ENCODE data around the gene EED.

The EED gene

GRCh38 chr11:86230921-86231434 lies 13.6 kb upstream of the EED start:
- Mint-ChIP-seq H3K27ac (peak overlapping the region; percentile 55), H3K9me3 (no peaks in the 10 kb centered on the region), H3K4me3 (peak overlapping the region; percentile 7), H3K4me1 (peaks cover 46% of the 10 kb centered on the region), H3K36me3 (peaks cover 6% of the 10 kb centered on the region)
- no peak for DNase-seq (ENCODE audit: low spot score in 2 of 2)
- ATAC-seq = peak; percentile 60

- no peak overlapping the region for H3K4me3 Mint-ChIP-seq
- H3K4me1 Mint-ChIP-seq = peaks cover 37% of the 10 kb centered on the region
- ATAC-seq (no peak), DNase-seq (ENCODE audit: low spot score in 2 of 2) (no peak)
- H3K36me3 Mint-ChIP-seq = peaks cover 6% of the 10 kb centered on the region
- no peaks in the 10 kb centered on the region for H3K9me3 Mint-ChIP-seq
- H3K27ac Mint-ChIP-seq = no peak overlapping the region
Measured at GRCh38 chr11:86232556-86232955, 12.0 kb upstream of the EED start.

- Mint-ChIP-seq H3K36me3 (no peaks in the 10 kb centered on the region), H3K4me1 (peaks cover 15% of the 10 kb centered on the region), H3K9me3 (no peaks in the 10 kb centered on the region), H3K4me3 (no peak overlapping the region), H3K27ac (no peak overlapping the region)
- ATAC-seq (no peak), DNase-seq (ENCODE audit: low spot score in 2 of 2) (no peak)
Measured at GRCh38 chr11:86234831-86235461, 9.6 kb upstream of the EED start.

- no peaks in the 10 kb centered on the region for H3K9me3 Mint-ChIP-seq
- H3K27ac Mint-ChIP-seq = no peak overlapping the region
- H3K4me3 Mint-ChIP-seq = no peak overlapping the region
- H3K4me1 Mint-ChIP-seq = peaks cover 9% of the 10 kb centered on the region
- ATAC-seq (no peak), DNase-seq (ENCODE audit: low spot score in 2 of 2) (no peak)
- no peaks in the 10 kb centered on the region for H3K36me3 Mint-ChIP-seq
Measured at GRCh38 chr11:86237267-86237804, 7.2 kb upstream of the EED start.

DNA sequence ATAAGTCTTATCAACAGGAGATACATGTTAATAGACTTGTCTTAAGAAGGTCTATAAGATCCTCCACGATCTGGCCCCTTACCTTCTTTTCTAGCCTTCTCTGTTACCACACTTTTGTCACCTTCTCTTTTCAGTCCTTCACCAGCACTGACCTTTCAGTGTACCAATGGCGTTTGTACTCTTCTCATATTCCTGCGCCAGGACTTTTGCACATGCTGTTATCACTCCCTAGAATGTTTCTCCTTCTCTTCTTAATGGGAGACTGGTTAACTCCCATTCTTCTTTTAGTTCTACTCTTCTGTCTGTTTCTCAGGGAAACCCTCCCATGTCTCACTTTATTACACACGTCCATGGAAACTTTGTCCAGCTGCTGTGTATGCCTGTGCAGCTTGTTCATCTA lies 4.4 kb upstream of the EED start:
- H3K36me3 Mint-ChIP-seq = no peaks in the 10 kb centered on the region
- H3K4me1 Mint-ChIP-seq = peaks cover 9% of the 10 kb centered on the region
- DNase-seq (ENCODE audit: low spot score in 2 of 2) = no peak
- no peaks in the 10 kb centered on the region for H3K9me3 Mint-ChIP-seq
- H3K4me3 Mint-ChIP-seq = no peak overlapping the region
- no peak for ATAC-seq
- no peak overlapping the region for H3K27ac Mint-ChIP-seq

DNA sequence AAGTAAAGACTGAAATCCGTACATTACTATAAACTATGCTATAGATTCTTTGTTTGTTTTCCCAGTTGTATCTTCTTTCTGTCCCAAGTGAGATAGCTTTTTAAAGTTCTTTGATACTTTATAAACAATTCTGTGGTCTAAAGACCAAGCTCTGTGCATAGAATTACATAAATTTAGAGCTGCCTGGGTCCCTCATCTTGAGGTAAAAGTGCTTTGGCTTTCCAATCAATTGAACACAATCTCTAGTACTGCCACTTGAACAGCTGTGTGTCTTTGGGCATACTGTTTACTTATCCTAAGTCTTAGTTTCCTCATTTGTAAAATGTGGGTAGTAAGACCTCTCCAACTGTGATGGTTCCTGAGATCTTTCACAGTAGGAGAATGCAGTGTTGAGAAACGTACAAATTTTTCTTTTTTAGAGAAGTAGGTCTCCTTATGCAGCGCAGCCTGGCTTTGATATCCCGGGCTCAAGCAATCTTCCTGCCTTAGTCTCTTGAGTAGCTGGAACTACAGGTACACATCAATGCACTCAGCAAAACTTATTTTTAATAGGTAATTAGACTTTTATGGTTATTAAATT lies 2.5 kb upstream of the EED start:
- no peak for ATAC-seq
- H3K27ac Mint-ChIP-seq = no peak overlapping the region
- H3K4me3 Mint-ChIP-seq = no peak overlapping the region
- no peaks in the 10 kb centered on the region for H3K36me3 Mint-ChIP-seq
- H3K4me1 Mint-ChIP-seq = peaks cover 9% of the 10 kb centered on the region
- no peak for DNase-seq (ENCODE audit: low spot score in 2 of 2)
- no peaks in the 10 kb centered on the region for H3K9me3 Mint-ChIP-seq

DNA sequence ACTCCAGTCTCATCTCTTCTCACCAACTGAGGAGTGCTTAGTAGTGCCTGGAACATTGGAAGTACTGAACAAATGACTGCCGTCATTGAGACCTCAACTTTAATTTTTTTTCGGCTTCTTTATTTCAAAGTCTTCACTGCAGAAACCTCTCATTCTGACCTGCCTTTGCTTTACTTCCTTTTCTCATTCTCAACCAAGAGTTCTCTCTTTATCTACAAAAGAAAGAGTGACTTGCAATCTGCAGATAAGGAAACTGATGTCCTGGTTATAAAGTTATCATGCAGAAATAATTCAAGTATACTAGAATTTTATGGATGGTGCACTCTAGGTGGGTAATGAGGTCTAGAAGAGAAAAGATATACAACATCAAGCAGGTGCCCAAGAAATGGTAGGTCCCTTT lies 1.2 kb upstream of the EED start:
- ATAC-seq = no peak

GRCh38 chr11:86244063-86244521 lies 461 bp upstream of the EED start:
- Mint-ChIP-seq H3K27ac (no peak overlapping the region), H3K4me1 (peaks cover 28% of the 10 kb centered on the region), H3K36me3 (no peaks in the 10 kb centered on the region), H3K4me3 (no peak overlapping the region), H3K9me3 (no peaks in the 10 kb centered on the region)
- DNase-seq (ENCODE audit: low spot score in 2 of 2) (no peak), ATAC-seq (peak; percentile 72)

More for the DNA sequence above, 1.2 kb upstream of the EED start:
- H3K4me1 Mint-ChIP-seq = peaks cover 21% of the 10 kb centered on the region
- H3K27ac Mint-ChIP-seq = no peak overlapping the region
- H3K9me3 Mint-ChIP-seq = no peaks in the 10 kb centered on the region
- no peaks in the 10 kb centered on the region for H3K36me3 Mint-ChIP-seq
- no peak for DNase-seq (ENCODE audit: low spot score in 2 of 2)
- H3K4me3 Mint-ChIP-seq = no peak overlapping the region

DNA sequence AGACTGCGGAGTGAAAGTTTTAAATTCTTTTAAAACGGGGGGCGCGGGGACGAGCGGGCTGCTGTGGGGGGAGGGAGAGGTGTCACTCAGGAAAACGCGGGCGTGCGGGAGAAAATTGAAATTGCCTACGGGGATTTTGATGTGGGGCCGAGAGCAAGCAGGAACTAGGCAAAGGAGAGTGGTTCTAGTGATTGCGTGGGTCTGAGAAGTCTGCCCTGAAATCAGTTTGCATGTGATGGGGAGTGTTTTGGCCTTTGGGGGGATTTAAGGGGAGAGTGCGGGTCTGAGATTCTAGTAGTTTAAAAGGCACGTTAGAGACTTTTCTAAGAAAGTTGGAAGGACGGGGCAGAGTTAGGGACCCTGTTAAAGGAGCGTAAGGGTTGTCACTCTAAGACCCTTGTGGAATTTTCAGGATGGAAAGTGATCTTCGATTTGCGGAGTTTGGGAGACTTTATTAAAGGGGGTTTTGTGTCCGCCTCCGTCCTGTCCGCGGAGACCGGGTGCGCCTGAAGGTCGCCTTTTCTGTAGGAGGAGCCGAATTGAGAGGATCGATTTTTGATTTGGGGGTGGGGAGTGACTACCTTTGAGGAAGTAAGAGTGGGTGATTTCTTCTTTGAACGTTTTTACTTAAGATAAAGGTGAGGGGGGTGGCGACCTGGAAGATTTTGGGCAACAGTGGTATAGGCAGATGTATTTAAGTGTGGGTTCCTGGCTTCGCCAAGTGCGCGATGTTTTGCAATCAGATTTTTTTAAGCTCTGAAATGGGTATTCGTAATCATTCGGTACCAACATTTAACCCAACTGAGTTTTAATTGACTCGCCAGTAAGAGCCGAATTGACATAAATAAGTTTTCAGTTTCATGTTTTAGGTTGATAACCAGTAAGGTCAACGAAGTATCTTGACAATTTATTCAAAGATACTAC lies 1.1 kb downstream of the EED start:
- ATAC-seq = peak; percentile 36
- Mint-ChIP-seq H3K36me3 (no peaks in the 10 kb centered on the region), H3K9me3 (no peaks in the 10 kb centered on the region), H3K4me1 (peaks cover 27% of the 10 kb centered on the region), H3K27ac (no peak overlapping the region), H3K4me3 (no peak overlapping the region)
- DNase-seq (ENCODE audit: low spot score in 2 of 2) = peak in 1 of 2 donors; percentile 74

DNA sequence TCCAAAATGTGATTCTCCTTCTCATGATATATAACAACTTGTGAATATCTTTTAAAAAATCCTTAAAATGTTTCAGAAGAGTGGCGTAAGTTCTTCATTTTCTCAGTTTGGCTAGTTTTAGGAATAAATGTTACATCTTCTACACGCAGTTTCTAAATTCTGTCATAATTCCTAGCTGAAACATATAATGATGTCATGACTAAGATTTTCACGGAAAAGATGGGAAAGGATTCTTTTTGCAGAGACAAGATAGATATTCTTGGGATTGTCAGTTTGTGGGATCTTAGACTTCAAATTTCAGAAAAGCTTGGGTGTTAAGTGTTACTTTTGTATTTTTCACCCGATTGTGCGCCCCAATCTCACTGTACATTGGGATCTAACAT lies 1.7 kb downstream of the EED start:
- Mint-ChIP-seq H3K4me1 (peaks cover 28% of the 10 kb centered on the region), H3K27ac (no peak overlapping the region), H3K9me3 (no peaks in the 10 kb centered on the region), H3K4me3 (no peak overlapping the region), H3K36me3 (no peaks in the 10 kb centered on the region)
- no peak for ATAC-seq
- DNase-seq (ENCODE audit: low spot score in 2 of 2) = no peak

DNA sequence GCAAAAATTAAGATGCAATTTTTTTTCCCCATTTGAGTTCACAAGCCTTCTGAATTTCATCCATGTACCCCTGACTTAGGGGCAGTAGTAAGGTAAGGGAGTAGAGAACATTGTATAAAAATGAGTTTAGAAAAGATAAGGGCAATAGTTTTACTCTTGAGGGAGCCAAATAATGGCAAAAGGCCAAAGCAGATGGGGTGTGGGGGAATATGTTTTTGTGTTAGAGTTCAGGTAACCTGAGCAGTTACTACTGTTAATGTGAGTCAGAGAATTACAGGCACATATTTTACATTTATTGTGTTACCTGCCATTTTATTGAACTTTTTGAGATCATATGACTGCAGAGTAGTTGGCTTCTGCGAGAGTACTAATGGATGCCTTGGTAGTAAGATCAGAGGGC lies 3.1 kb downstream of the EED start:
- ATAC-seq = no peak

GRCh38 chr11:86248609-86249008 lies 4.1 kb downstream of the EED start:
- ATAC-seq (peak; percentile 3), DNase-seq (ENCODE audit: low spot score in 2 of 2) (peak in 1 of 2 donors; percentile 60)
- H3K27ac Mint-ChIP-seq = no peak overlapping the region
- peaks cover 43% of the 10 kb centered on the region for H3K4me1 Mint-ChIP-seq
- no peaks in the 10 kb centered on the region for H3K9me3 Mint-ChIP-seq
- no peaks in the 10 kb centered on the region for H3K36me3 Mint-ChIP-seq
- no peak overlapping the region for H3K4me3 Mint-ChIP-seq

More for the DNA sequence above, 3.1 kb downstream of the EED start:
- H3K4me3 Mint-ChIP-seq = no peak overlapping the region
- H3K27ac Mint-ChIP-seq = no peak overlapping the region
- no peaks in the 10 kb centered on the region for H3K9me3 Mint-ChIP-seq
- no peaks in the 10 kb centered on the region for H3K36me3 Mint-ChIP-seq
- DNase-seq (ENCODE audit: low spot score in 2 of 2) = no peak
- H3K4me1 Mint-ChIP-seq = peaks cover 40% of the 10 kb centered on the region

GRCh38 chr11:86249307-86250098 lies 5.0 kb downstream of the EED start:
- DNase-seq (ENCODE audit: low spot score in 2 of 2) (no peak), ATAC-seq (no peak)
- Mint-ChIP-seq H3K36me3 (no peaks in the 10 kb centered on the region), H3K4me3 (no peak overlapping the region), H3K9me3 (no peaks in the 10 kb centered on the region), H3K27ac (no peak overlapping the region), H3K4me1 (peaks cover 43% of the 10 kb centered on the region)

- Mint-ChIP-seq H3K36me3 (no peaks in the 10 kb centered on the region), H3K4me1 (peaks cover 57% of the 10 kb centered on the region), H3K4me3 (peak overlapping the region; percentile 34), H3K27ac (peak overlapping the region; percentile 71), H3K9me3 (no peaks in the 10 kb centered on the region)
- ATAC-seq (peak; percentile 65), DNase-seq (ENCODE audit: low spot score in 2 of 2) (no peak)
Measured at GRCh38 chr11:86251345-86251744, 6.8 kb downstream of the EED start.

All from stimulated activated effector memory CD8-positive, alpha-beta T cell treated with anti-CD3 and anti-CD28 coated beads, Interleukin-12 subunit alpha, Interleukin-12 subunit beta, amount 100 ng/mL, for 72 hours (primary cell).